Lower leg skin (tissue), 3 donors: ENCODE measurements around the gene PRKCQ.

Experiments
- CTCF ChIP-seq, 3 donors: fragments of 450-650 bp; IDR thresholded peaks; one replicate each; pipeline ENCODE4 v1.5.1; 2016; ENCODE audit warnings: antibody characterized with exemption in 3 of 3, mild to moderate bottlenecking in 3 of 3, moderate library complexity in 2 of 3
- POLR2A ChIP-seq, 2 donors: fragments of 450-650 bp; IDR thresholded peaks; one replicate each; pipeline ENCODE4 v1.6.1; 2016 to 2017; ENCODE audit warnings: antibody characterized with exemption in 2 of 2, mild to moderate bottlenecking in 1 of 2, moderate library complexity in 1 of 2

GRCh38 chr10:6564367-6564766, 15.7 kb downstream of the PRKCQ start:
- TF ChIP-seq CTCF (IDR thresholded peaks at IDR 0.05) (no peak), POLR2A (IDR thresholded peaks at IDR 0.05) (no peak)
